HG03095 (cell line): Measurements from ENCODE around the gene RITA1.
A peak's percentile ranks its signal among the peaks of the same experiment; 100 is the strongest.

Source experiments
- ATAC-seq: cut with Tn5 transposase; IDR thresholded peaks from one replicate; pipeline ENCODE4 v1.9.1; 2021; ENCODE audit warnings: moderate library complexity; ENCODE audit not compliant: unreplicated experiment

RITA1 gene

DNA sequence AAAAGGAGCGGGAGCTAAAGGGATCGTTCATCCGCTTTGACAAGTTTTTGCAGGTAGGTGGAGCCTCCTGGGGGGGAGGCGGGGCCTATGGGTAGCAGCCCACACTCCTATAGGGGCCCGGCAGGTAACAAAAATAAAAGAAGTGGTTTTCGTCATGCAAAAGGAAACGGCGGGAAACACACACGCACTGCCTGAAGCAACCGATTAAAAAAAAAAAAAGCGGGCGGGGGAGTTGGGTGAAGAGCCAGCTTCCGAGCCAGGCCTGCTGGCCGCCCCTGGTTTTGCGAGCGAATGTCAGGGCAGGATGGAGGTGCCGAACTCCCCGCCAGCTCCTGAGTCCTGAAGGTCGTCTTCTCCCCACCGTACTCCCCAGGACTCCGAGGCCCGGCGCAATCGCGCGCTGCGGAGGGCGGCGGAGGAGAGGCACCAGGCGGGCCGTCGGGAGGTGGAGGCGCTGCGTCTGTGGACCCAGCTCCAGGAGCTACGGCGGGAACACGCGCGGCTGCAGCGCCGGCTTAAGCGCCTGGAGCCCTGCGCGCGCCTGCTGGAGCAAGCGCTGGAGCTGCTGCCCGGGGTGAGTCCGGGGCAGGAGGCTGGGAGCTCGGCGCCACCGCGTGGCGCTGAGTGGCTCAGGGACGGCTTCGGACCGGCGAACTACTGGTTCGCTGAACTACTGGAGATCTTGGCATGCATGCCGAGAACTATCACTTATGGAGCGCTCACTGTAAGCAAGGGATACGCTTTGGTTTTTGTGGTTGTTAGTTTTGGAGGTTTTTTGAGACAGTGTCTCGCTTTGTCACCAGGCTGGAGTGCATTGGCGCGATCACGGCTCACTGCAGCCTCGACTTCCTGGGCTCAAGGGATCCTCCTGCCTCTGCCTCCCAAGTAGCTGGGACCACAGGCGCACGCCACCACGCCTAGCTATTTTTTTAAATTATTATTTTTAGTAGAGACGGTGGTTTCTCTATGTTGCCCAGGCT, 32.4 kb upstream of the RITA1 start:
- ATAC-seq, result peak; percentile 62

GRCh38 chr12:113154351-113154973, 31.1 kb upstream of the RITA1 start:
- no peak for ATAC-seq

DNA sequence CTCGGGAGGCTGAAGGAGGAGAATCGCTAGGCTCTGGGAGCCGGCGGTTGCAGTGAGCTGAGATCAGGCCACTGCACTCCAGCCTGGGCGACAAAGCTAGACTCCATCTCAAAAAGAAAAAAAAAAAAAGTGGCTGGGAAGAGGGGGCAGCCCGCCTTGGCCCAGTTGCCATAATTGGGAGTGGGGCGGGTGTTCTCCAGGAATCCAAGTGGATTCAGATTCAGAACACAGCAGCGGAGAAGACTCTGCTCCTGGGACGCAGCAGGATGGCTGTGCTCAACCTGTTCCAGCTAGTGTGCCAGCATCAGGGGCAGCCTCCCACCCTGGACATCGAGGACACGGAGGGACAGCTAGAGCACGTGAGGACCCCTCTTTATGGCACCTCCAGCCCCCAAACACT, 30.5 kb upstream of the RITA1 start:
- ATAC-seq, result no peak

DNA sequence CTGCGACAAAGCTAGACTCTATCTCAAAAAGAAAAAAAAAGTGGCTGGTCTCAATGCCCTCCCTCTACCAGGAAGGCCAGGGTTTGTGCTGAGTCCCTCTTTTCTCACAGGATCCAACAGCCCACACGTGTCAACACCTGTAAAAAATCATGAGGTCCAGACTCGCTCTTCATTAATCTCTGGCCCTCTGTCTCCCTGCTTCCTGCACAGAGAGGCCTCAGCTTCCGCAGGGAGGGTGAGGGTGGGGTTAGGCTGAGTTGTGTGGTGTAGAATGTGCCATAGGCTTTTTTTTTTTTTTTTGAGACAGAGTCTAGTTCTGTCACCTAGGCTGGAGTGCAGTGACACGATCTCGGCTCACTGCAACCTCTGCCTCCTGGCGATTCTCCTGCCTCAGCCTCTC, 29.9 kb upstream of the RITA1 start:
- ATAC-seq, result no peak

- ATAC-seq, result no peak
These were observed 28.2 kb upstream of the RITA1 start for GRCh38 chr12:113157218-113157859.

DNA sequence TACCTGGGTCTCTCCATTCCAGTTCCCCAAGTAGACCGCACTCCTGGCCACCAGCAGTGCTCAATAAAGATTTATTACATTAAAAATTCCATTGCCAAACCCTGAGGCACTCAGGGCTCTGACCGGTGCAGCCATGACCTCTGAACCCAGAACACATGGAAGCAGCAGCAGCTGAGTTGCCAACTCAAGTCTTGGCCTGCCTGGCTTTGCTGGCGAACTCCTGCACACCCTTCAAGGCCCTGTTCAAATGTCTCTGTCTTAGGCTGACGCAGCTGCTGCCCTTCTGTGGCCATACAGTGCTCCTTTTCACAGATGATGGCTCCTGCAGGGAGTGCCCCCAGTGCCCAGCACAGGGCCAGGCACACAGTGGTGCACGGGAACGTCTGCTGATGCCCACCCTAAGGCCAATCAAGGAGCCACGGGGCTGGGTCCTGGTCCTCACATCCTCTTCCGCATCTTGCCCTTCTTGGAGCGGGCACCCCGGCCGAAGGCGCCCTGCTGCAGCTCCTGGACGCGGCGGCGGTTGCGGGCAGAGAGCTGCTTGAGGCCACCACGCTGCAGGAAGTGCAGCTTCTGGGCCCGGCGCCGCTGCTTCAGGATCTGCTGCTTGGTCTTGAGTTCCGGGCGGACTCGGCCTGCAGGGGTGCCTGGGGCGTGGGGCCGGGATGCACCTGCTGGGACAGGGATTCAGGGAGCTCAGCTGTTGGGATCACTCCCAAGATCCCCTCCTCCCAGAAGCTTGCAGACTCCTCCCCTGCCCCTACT, 26.9 kb upstream of the RITA1 start:
- no peak for ATAC-seq

GRCh38 chr12:113159937-113160336, 25.6 kb upstream of the RITA1 start:
- no peak for ATAC-seq

GRCh38 chr12:113161415-113162016, 24.0 kb upstream of the RITA1 start:
- ATAC-seq, result no peak

DNA sequence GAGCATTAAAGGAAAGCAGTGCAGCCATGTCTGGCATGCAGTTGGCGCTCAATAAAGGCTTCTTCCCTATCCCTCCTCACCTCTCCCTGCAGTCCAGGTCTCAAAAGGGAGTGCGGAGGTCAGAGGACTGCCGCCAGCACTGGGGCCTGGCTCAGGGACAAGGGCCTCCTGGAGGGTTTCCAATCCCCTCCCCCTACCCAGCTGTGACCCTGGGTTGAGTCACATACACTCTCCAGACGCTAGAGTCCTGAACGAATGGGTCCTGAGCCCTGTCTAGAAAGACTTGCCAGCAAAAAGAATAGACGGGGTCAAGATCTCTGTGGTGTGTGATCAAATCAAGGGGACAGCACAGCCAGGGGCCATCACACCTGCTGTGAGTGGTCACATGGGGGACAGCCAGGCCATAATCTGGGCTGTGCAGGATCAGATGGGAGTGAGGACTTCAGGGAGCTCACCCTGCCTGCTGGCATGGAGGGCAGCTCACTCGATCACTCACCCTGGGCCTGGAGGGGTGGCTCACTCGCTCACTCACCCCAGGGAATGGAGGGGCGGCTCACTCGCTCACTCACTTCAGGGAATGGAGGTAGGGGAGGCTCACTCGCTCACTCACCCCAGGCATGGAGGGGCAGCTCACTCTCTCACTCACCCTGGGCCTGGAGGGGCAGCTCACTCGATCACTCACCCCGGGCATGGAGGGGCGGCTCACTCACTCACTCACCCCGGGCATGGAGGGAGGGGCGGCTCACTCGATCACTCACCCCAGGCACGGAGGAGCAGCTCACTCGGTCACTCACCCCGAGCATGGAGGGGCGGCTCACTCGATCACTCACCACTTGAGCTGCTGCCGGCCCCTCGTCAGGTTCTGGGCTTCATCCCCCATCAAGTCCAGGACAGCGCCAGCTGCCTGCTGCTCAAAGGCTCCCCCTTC, 23.2 kb upstream of the RITA1 start:
- ATAC-seq, result no peak

- ATAC-seq, result no peak
These were observed 22.5 kb upstream of the RITA1 start for GRCh38 chr12:113163030-113163360.

- no peak for ATAC-seq
These were observed 21.5 kb upstream of the RITA1 start for GRCh38 chr12:113164014-113164413.

DNA sequence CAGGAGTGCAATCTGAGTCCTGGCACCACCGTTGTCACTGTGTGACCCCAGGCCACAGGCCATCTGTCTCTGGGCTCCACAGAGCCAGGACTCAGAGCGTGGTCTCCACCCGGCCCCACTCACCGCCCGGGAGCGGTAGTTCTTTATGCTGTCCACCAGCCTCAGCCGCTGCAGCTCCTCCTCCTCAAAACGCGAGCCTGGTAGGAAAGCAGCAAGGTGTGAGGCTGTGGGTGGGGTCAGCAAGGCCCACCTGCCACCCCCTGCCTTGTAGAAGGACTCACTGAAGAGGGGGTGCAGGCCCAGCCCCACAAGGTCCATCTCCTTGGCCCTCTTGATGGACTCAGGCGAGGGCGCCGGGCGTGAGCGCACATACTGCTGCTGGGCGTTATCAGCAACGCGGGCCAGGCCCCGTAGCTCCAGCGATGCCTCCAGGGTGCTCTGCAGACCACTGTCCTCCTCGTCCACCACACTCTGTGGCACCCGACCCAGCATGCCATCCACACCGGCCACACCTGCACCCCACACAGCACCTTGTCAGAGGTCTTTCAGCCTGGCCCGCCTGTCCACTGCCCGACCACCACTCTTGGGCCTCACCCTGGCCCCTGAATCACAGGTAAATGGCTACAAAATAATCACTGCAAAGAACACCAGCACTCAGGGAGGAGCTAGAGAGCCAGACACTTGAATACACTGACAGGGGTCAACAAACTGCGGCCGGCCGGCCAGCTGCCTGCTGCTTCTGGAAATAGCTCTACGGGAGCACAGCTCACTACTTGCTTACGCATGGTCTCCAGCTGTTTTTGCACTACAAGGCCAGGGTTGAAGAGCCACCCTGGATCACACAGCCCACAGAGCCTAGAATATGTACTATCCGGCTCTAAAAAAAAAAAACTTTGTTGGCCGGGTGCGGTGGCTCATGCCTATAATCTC, 19.7 kb upstream of the RITA1 start:
- ATAC-seq, result no peak

DNA sequence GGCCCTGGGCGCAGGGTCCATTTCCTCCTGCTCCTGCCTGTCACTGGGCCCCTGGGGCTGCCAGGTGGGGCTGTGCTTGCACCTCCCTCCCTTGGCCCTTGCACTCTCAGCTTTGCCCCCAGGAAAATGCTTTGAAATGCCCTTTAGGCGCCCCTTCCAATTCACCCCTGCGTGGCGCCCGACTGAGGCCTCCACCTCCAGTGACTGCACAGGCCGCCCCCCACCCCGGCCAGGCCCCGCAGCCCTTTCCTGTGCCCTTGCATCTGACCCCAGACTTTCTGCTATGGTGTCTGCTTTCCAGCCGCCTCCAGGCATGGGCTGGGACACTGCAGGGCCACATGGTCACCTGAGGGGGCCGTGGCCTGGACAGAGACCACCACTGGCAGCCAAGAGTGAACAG, 17.7 kb upstream of the RITA1 start:
- no peak for ATAC-seq

DNA sequence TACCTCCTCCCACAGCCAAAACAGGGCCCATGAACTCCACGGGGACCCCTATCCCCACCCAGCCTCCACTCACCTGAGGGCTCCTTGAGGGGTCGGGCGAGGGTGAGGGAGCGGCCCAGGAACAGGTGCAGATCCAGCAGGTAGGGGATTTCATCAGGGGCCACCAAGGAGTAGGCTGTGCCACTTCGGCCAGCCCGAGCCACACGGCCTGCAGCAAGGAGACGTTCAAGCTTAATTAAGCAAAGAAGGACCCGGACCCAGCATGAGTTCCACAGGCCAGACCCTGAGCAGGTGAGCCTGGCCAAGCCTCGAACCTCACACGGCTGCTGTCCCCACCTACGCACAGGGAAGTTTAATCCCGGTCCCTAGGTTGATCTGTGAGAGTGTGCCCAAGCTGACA, 15.8 kb upstream of the RITA1 start:
- ATAC-seq, result no peak

DNA sequence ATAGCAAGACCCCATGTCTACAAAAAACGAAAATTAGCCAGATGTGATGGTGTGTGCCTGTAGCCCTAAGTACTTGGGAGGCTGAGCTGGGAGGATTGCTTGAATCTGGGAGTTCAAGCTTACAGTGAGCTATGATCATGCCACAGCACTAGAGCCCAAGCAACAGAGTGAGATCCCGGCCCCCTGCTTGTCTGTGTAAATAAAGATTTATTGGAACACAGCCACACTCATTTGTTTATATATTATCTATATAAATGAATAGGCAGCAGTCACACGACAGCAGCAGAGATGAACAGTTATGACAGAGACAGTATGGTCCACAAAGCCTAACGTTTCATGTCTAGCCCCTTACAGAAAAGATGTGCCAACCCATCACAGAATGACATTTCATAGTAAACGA, 15.1 kb upstream of the RITA1 start:
- no peak for ATAC-seq

DNA sequence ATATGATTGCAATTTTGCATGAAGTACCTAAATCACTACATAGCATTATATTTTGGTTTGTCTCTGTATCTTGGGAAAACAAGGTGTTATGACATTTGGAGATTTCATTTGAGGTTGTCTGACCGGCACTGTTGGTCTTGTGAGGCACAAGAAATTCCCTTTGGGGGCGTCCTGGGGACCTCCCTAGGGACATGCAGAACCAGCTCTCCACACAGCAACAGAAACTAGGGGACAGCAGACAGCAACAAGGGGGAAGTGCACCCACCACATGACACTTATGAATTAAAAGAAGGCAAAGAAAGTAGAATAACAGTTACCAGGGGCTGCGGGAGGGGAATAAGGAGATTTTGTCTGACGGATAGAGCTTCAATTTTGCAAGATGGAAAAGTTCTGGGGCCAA, 14.6 kb upstream of the RITA1 start:
- no peak for ATAC-seq

- no peak for ATAC-seq
These were observed 14.0 kb upstream of the RITA1 start for GRCh38 chr12:113171543-113171942.

DNA sequence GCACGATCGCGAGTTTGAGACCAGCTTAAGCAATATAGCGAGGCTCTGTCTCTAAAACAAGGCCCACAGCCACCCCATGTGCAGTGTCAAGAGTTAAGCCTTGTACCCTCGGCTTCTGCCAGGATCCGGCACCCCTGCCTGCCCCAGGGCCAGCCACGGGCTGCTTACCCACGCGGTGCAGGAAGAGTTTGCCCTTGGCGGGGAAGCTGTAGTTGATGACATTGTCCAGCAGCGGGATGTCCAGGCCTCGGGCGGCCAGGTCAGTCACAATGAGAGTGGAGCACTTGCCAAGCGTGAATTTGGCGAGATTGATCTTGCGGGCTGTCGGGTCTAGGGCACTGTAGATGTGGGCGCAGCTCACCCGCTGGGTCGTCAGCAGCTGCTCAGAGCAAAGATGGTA, 13.3 kb upstream of the RITA1 start:
- no peak for ATAC-seq
